Adrenal gland (tissue), 12 donors: ENCODE data around the gene SGSH. TPM values are rescaled to one million over a fixed set of nuclear protein-coding genes. Genes with fewer than 3 reads are reported as not detected.

Experiments used
- DNase-seq, 7 donors: peaks; one replicate each; pipeline ENCODE4 v3.0.0-alpha.2; 2019 to 2020
- H3K27ac ChIP-seq, 5 donors: fragments of 200-600 bp; sonication (generic) in 4 of 5; 1 replicate in 3 of 5; 2 replicates in 2 of 5; pipeline versions ENCODE4 v1.5.1 to v1.8.0; 2016 to 2020; ENCODE audit warnings: mild to moderate bottlenecking in 1 of 5
- H3K27me3 ChIP-seq: fragments of 200-600 bp; 2 replicates; pipeline ENCODE4 v1.8.0; 2021
- H3K36me3 ChIP-seq, 2 donors: fragments of 200-600 bp; replicated peaks in 1 of 2; 1 replicate in 1 of 2; 2 replicates in 1 of 2; pipeline versions ENCODE4 v1.5.1 to v1.8.0; 2018 to 2022
- H3K4me1 ChIP-seq, 2 donors: fragments of 200-600 bp; replicated peaks in 1 of 2; 1 replicate in 1 of 2; 2 replicates in 1 of 2; pipeline versions ENCODE4 v1.5.1 to v1.8.0; 2018 to 2021
- H3K4me3 ChIP-seq, 4 donors: fragments of 200-600 bp; sonication (generic) in 3 of 4; one replicate each; pipeline ENCODE4 v1.5.1; 2016 to 2018
- H3K9me3 ChIP-seq, 3 donors: fragments of 200-600 bp; sonication (generic) in 1 of 3; replicated peaks in 1 of 3; 1 replicate in 2 of 3; 2 replicates in 1 of 3; pipeline versions ENCODE4 v1.5.1 to v1.8.0; 2016 to 2021
- POLR2A ChIP-seq, 2 donors: fragments of 450-650 bp; IDR thresholded peaks; one replicate each; pipeline ENCODE4 v1.6.1; 2017; ENCODE audit warnings: antibody characterized with exemption in 2 of 2, mild to moderate bottlenecking in 2 of 2, moderate library complexity in 1 of 2
- WGBS, 4 donors: extraction: QIAGEN DNeasy Blood & Tissue Kit in 2 of 4; methylation state at CpG; one replicate each; pipeline versions ENCODE4 v1.1.5 to v1.1.7; 2013 to 2017; 5-methylcytosine and 5-hydroxymethylcytosine counted together
- intact Hi-C, 2 donors: fragments of 100-400 bp; cut with DNase I; formaldehyde crosslinking; loops; one replicate each; pipeline versions ENCODE4 v1.14.1 to v1.15.0; 2022 to 2023
- polyA plus RNA-seq, 3 donors: library from polyadenylated mRNA; stranded (reverse); fragments of 200-250 nt in 2 of 3; fragments of 350-450 nt in 1 of 3; fragmentation: Illumina TruSeq in 1 of 3; extraction: RNeasy Lipid Tissue Mini Kit (QIAGEN cat#74804) in 1 of 3; gene quantifications; one replicate each; pipeline ENCODE4 v1.2.3, GENCODE V29; 2013 to 2014
- total RNA-seq, 9 donors: library from RNA; depleted of rRNA in 4 of 9; stranded (reverse); fragments of >200 nt in 4 of 9; fragments of 120-200 nt in 1 of 9; fragmentation: NEBNext Ultra II Directional in 1 of 9; extraction: Animal tissue kit (Norgen Biotek cat#: 25700) in 1 of 9; gene quantifications; one replicate each; pipeline versions ENCODE4 v1.1.0 to v1.2.4, GENCODE V29; 2013 to 2023
- TF ChIP-seq, protein P1 (sequence below), 6 experiments: fragments of 450-650 bp in 4 of 6; fragments of 200-600 bp in 2 of 6; sonication (generic) in 1 of 6; IDR thresholded peaks; 1 replicate in 5 of 6; 2 replicates in 1 of 6; pipeline versions ENCODE4 v1.5.1 to v1.8.0; 2016 to 2021; ENCODE audit warnings: antibody characterized with exemption in 6 of 6, mild to moderate bottlenecking in 2 of 6, moderate library complexity in 1 of 6
- donor health status: healthy with polysubstance abuse.
- donor health status: Bipolar disorder and iron deficiency.
- donor health status: DM: yes; HTN: yes; CAD: no.
- donor health status: DM: no; HTN: no; CAD: no.
- donor health status: DM: no; HTN: no; CAD: no.
- donor health status: DM: yes; HTN: yes; CAD: no.

Gene SGSH
- total and polyA plus RNA-seq, 12 donors, result 33.3 to 194 (median 89.3) TPM

DNA sequence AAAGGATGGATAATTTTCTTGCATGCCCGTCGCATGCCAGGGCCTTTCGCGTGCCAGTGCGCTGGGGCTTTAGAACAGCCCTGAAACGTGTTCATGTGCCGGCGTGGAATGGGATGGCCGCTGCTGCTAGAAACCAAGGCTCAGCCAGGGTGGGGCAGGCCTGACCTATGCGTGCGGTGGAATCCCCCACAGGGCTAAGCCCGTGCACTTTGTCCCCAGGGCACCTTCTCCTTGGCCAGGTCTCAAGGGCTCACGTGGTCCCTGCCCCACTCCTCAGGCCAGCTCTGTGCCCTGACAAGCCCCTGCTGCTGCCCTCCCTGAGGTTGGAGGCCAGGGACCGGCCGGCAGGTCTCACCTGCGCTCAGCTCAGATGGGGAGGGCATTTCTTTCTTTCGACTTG lies 27.4 kb upstream of the SGSH start:
- no peak overlapping the region for H3K27ac ChIP-seq
- H3K36me3 ChIP-seq, result peaks cover 0 to 39% of the 10 kb centered on the region in 2 donors
- intact Hi-C loops, result no loop called here
- peaks cover 0 to 12% of the 10 kb centered on the region in 2 donors for H3K4me1 ChIP-seq
- TF ChIP-seq, protein P1, sequence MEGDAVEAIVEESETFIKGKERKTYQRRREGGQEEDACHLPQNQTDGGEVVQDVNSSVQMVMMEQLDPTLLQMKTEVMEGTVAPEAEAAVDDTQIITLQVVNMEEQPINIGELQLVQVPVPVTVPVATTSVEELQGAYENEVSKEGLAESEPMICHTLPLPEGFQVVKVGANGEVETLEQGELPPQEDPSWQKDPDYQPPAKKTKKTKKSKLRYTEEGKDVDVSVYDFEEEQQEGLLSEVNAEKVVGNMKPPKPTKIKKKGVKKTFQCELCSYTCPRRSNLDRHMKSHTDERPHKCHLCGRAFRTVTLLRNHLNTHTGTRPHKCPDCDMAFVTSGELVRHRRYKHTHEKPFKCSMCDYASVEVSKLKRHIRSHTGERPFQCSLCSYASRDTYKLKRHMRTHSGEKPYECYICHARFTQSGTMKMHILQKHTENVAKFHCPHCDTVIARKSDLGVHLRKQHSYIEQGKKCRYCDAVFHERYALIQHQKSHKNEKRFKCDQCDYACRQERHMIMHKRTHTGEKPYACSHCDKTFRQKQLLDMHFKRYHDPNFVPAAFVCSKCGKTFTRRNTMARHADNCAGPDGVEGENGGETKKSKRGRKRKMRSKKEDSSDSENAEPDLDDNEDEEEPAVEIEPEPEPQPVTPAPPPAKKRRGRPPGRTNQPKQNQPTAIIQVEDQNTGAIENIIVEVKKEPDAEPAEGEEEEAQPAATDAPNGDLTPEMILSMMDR (IDR thresholded peaks at IDR 0.05), result no peak
- no peak for TF ChIP-seq POLR2A (IDR thresholded peaks at IDR 0.05)
- no peaks in the 10 kb centered on the region for H3K9me3 ChIP-seq
- DNase-seq, result no peak
- H3K27me3 ChIP-seq, result no peaks in the 10 kb centered on the region
- H3K4me3 ChIP-seq, result no peak overlapping the region
- WGBS, 4 donors, result 93 to 97% (median 94%) methylated on average over 11 to 17 of the region's 17 CpGs

- Histone ChIP-seq H3K27me3 (no peaks in the 10 kb centered on the region), H3K36me3 (peaks cover 0 to 39% of the 10 kb centered on the region in 2 donors), H3K4me3 (no peak overlapping the region), H3K4me1 (peaks cover 0 to 12% of the 10 kb centered on the region in 2 donors), H3K27ac (no peak overlapping the region), H3K9me3 (no peaks in the 10 kb centered on the region)
- TF ChIP-seq, protein P1 (IDR thresholded peaks at IDR 0.05), result no peak
- TF ChIP-seq POLR2A (IDR thresholded peaks at IDR 0.05), result no peak
- intact Hi-C loops, result no loop called here
- WGBS, 4 donors, result 90 to 99% (median 94%) methylated on average over 5 to 8 of the region's 8 CpGs
- no peak for DNase-seq
Observed at GRCh38 chr17:80246726-80247125, 26.6 kb upstream of the SGSH start.

DNA sequence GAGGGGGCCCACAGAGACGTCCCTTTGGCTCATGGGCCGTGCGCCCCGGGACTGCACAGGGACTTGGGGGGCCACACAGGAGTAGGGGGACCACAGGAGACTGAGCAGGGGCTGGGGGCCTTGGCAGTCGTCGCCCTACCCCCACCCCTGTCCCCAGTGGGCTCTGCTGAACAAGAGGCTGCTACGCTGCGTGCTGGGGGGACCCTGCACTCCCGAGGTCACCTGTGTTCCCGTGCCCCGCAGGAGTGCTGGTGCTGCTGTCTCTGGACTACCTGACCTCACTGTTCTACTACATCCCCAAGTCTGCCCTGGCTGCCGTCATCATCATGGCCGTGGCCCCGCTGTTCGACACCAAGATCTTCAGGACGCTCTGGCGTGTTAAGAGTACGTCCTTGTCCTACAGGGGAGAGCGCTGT lies 26.1 kb upstream of the SGSH start:
- no peak for TF ChIP-seq POLR2A (IDR thresholded peaks at IDR 0.05)
- TF ChIP-seq, protein P1 (IDR thresholded peaks at IDR 0.05), result no peak
- intact Hi-C loops, result no loop called here
- no peak overlapping the region for H3K27ac ChIP-seq
- no peak overlapping the region for H3K4me3 ChIP-seq
- no peak for DNase-seq
- peaks cover 0 to 41% of the 10 kb centered on the region in 2 donors for H3K36me3 ChIP-seq
- peaks cover 0 to 12% of the 10 kb centered on the region in 2 donors for H3K4me1 ChIP-seq
- WGBS, 4 donors, result 94 to 98% (median 95%) methylated on average over 8 to 19 of the region's 19 CpGs
- H3K27me3 ChIP-seq, result no peaks in the 10 kb centered on the region
- H3K9me3 ChIP-seq, result no peaks in the 10 kb centered on the region

DNA sequence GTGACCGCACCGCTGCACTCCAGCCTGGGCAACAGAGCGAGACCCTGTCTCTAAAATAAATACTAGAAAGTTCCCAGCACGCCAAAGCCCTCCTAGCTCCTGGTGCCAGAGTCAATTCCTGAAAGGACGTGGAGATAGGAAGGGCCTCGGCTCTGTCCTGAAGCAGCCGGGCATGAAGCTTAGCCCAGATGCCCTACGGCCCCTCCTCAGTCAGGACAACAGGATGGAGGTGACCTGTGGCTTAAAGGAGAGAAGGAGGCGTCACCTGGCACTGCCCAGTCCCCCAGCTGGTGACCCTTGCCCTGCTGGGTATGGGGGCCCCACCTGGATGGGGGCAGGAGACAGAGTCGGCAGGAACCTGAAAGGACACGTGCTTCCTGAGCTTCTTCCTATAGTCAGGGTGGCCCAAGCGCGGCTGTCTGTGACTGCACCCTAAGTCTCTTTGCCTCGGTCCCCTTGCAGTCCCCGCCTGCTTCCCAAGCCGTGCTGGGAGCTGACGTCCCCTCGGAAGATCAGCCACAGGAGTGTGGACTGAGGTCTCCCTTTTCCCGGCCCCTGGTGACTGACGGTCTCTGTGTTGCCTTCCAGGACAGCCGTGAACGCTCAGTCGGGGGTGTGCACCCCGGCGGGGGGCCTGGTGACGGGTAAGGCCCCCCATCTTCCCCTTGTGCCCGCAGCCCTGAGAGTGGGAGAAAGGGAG lies 25.6 kb upstream of the SGSH start:
- peaks cover 0 to 12% of the 10 kb centered on the region in 2 donors for H3K4me1 ChIP-seq
- no peak for DNase-seq
- no peaks in the 10 kb centered on the region for H3K27me3 ChIP-seq

More for the DNA sequence above, 25.6 kb upstream of the SGSH start:
- Histone ChIP-seq H3K36me3 (peaks cover 0 to 47% of the 10 kb centered on the region in 2 donors), H3K27ac (no peak overlapping the region), H3K4me3 (no peak overlapping the region), H3K9me3 (no peaks in the 10 kb centered on the region)
- TF ChIP-seq, protein P1 (IDR thresholded peaks at IDR 0.05), result no peak
- no peak for TF ChIP-seq POLR2A (IDR thresholded peaks at IDR 0.05)
- intact Hi-C loops, result no loop called here
- WGBS, 4 donors, result 91 to 92% (median 91%) methylated on average over 14 to 27 of the region's 27 CpGs
